HCT116 (cell line): ENCODE data around the gene ARID5B. TPM values are rescaled to one million over a fixed set of nuclear protein-coding genes. Genes with fewer than 3 reads are reported as not detected.

Source experiments
- ATAC-seq: fragments of 200-7000 bp; cut with Tn5 transposase; 2 replicates; pipeline ENCODE4 v1.9.1; 2020; ENCODE audit warnings: mild to moderate bottlenecking, moderate library complexity
- BruUV-seq: library from RNA; stranded (reverse); fragments of 400-500 nt; replicated peaks from 2 replicates; lab custom pipeline; 2021; lab: Mats Ljungman, UMichigan
- CTCF ChIA-PET: fragments of 300-600 bp; sonication (Branson Sonifier 250); formaldehyde crosslinking; loops from one replicate; lab custom pipeline; 2021; ENCODE audit warnings: antibody characterized with exemption; lab: Charles Lee
- POLR2A ChIA-PET: fragments of 300-600, 350-600 bp; sonication (Branson Sonifier 250); formaldehyde crosslinking; loops from one replicate; lab custom pipeline; 2021; ENCODE audit warnings: antibody characterized with exemption; lab: Charles Lee
- RAD21 ChIA-PET, 2 experiments: fragments of 300-600 bp; sonication (Branson Sonifier 250); formaldehyde crosslinking; loops; one replicate each; lab custom pipeline; 2023; ENCODE audit warnings: low total read pairs in 2 of 2; ENCODE audit not compliant: uncharacterized antibody in 2 of 2, unreplicated experiment in 2 of 2, low non-redundant PET in 1 of 2; lab: Charles Lee
- DNase-seq: peaks from one replicate; pipeline ENCODE4 v3.0.0-alpha.2; 2010; ENCODE audit warnings: low read depth, low spot score
- H2AFZ ChIP-seq: fragments of 200-600 bp; shearing (Covaris generic), sonication (generic); 2 replicates; pipeline ENCODE4 v1.6.1; 2017; ENCODE audit warnings: low read depth, mixed run types, mixed read lengths, antibody characterized with exemption, low read length; ENCODE audit not compliant: poor library complexity, severe bottlenecking
- H3K27ac ChIP-seq: 2 replicates; pipeline ENCODE4 v1.5.1; 2012; ENCODE audit warnings: low read depth, low read length
- H3K27me3 ChIP-seq: fragments of 200-600 bp; sonication (generic); 2 replicates; pipeline ENCODE4 v1.6.1; 2016; ENCODE audit warnings: mixed run types, low read length, mixed read lengths; ENCODE audit not compliant: insufficient read depth
- H3K36me3 ChIP-seq, 2 experiments: fragments of 200-500 bp in 1 of 2; fragments of 200-600 bp in 1 of 2; sonication (Bioruptor generic) in 1 of 2; sonication (generic) in 1 of 2; 2 replicates each; pipeline versions ENCODE4 v1.5.1 to v1.6.1; 2014 to 2016; ENCODE audit warnings: low read length in 2 of 2, inconsistent platforms in 1 of 2, mixed read lengths in 1 of 2, mixed run types in 1 of 2; ENCODE audit not compliant: insufficient read depth in 2 of 2, control insufficient read depth in 1 of 2
- H3K4me1 ChIP-seq, 2 experiments: fragments of 200-600 bp in 1 of 2; sonication (generic) in 1 of 2; 2 replicates each; pipeline versions ENCODE4 v1.5.1 to v1.6.1; 2012 to 2017; ENCODE audit warnings: low read length in 2 of 2, inconsistent platforms in 1 of 2, mild to moderate bottlenecking in 1 of 2, mixed read lengths in 1 of 2, mixed run types in 1 of 2, moderate library complexity in 1 of 2; ENCODE audit not compliant: insufficient read depth in 2 of 2, control insufficient read depth in 1 of 2
- H3K4me2 ChIP-seq: fragments of 200-600 bp; sonication (generic); 2 replicates; pipeline ENCODE4 v1.6.1; 2017; ENCODE audit warnings: mixed run types, low read length, mixed read lengths
- H3K4me3 ChIP-seq, 2 experiments: fragments of 200-600 bp in 1 of 2; sonication (generic) in 1 of 2; replicated peaks in 1 of 2; 2 replicates each; pipeline ENCODE4 v1.5.1; 2011 to 2016; ENCODE audit warnings: low read length in 2 of 2, control low read depth in 1 of 2, low read depth in 1 of 2, mild to moderate bottlenecking in 1 of 2, mixed read lengths in 1 of 2, mixed run types in 1 of 2
- H3K79me2 ChIP-seq: fragments of 200-600 bp; sonication (generic); 2 replicates; pipeline ENCODE4 v1.6.1; 2017; ENCODE audit warnings: mild to moderate bottlenecking, mixed run types, low read length, moderate library complexity, mixed read lengths; ENCODE audit not compliant: insufficient read depth
- H3K9ac ChIP-seq: fragments of 200-600 bp; sonication (generic); 2 replicates; pipeline ENCODE4 v1.6.1; 2016; ENCODE audit warnings: low read length, mixed read lengths
- H3K9me2 ChIP-seq: fragments of 200-600 bp; sonication (generic), shearing (Covaris generic); 2 replicates; pipeline ENCODE4 v1.6.1; 2017; ENCODE audit warnings: mixed run types, mild to moderate bottlenecking, moderate library complexity; ENCODE audit not compliant: insufficient read depth
- H3K9me3 ChIP-seq, 2 experiments: fragments of 200-500 bp in 1 of 2; fragments of 200-600 bp in 1 of 2; sonication (Bioruptor generic) in 1 of 2; sonication (generic) in 1 of 2; 2 replicates each; pipeline ENCODE4 v1.6.1; 2014 to 2017; ENCODE audit warnings: low read length in 2 of 2, mixed read lengths in 2 of 2, inconsistent platforms in 1 of 2, low read depth in 1 of 2, mild to moderate bottlenecking in 1 of 2, mixed run types in 1 of 2, moderate library complexity in 1 of 2; ENCODE audit not compliant: control insufficient read depth in 1 of 2, insufficient read depth in 1 of 2
- H4K20me1 ChIP-seq: fragments of 200-600 bp; sonication (generic), shearing (Covaris generic); 2 replicates; pipeline ENCODE4 v1.6.1; 2017; ENCODE audit warnings: mixed run types, mild to moderate bottlenecking, moderate library complexity; ENCODE audit not compliant: insufficient read depth
- ATF3 ChIP-seq: IDR thresholded peaks from 2 replicates; pipeline ENCODE4 v1.6.1; 2012
- CBX3 ChIP-seq: IDR thresholded peaks from 2 replicates; pipeline ENCODE4 v1.6.1; 2012; ENCODE audit warnings: low read depth
- CEBPB ChIP-seq: IDR thresholded peaks from 2 replicates; pipeline ENCODE4 v1.6.1; 2012; ENCODE audit warnings: low read depth
- EZH2 ChIP-seq: fragments of 200-600 bp; sonication (generic); IDR thresholded peaks from 2 replicates; pipeline ENCODE4 v1.6.1; 2017; ENCODE audit warnings: antibody characterized with exemption, mixed run types
- EZH2phosphoT487 ChIP-seq: fragments of 200-600 bp; IDR thresholded peaks from 2 replicates; pipeline ENCODE4 v1.6.1; 2018; ENCODE audit warnings: antibody characterized with exemption, borderline replicate concordance
- FOSL1 ChIP-seq: IDR thresholded peaks from 2 replicates; pipeline ENCODE4 v1.6.1; 2012; ENCODE audit warnings: low read depth
- POLR2A ChIP-seq: IDR thresholded peaks from 2 replicates; pipeline ENCODE4 v1.7.0; 2011; ENCODE audit warnings: borderline replicate concordance; ENCODE audit not compliant: insufficient read depth, insufficient read length; ENCODE audit errors: extremely low read depth
- RAD21 ChIP-seq: IDR thresholded peaks from 2 replicates; pipeline ENCODE4 v1.6.1; 2012; ENCODE audit warnings: low read depth, mild to moderate bottlenecking
- YY1 ChIP-seq: IDR thresholded peaks from 2 replicates; pipeline ENCODE4 v1.6.1; 2011; ENCODE audit warnings: low read length, low read depth, moderate library complexity, mild to moderate bottlenecking; ENCODE audit not compliant: insufficient replicate concordance; ENCODE audit errors: extremely low read depth
- intact Hi-C: fragments of 100-400 bp; cut with micrococcal nuclease; formaldehyde crosslinking; loops from 2 replicates; pipeline ENCODE4 v1.10.0; 2022
- total RNA-seq: library from RNA; stranded (reverse); gene quantifications from one replicate; pipeline ENCODE4 v1.2.1, GENCODE V29; 2021; ENCODE audit not compliant: unreplicated experiment

The ARID5B gene
- total RNA-seq, 1 experiment from 2014 or later = 4.7 TPM

- Histone ChIP-seq H3K27me3 (no peaks in the 10 kb centered on the region), H3K9me3 (no peaks in the 10 kb centered on the region), H3K4me3 (no peak overlapping the region), H4K20me1 (no peaks in the 10 kb centered on the region), H3K4me2 (no peak overlapping the region), H3K79me2 (no peaks in the 10 kb centered on the region)
- DNase-seq (no peak), ATAC-seq (no peak)
- intact Hi-C loops = no loop called here
- BruUV-seq = no TSS peak
- RAD21 ChIA-PET = no interaction called here
- TF ChIP-seq EZH2phosphoT487 = no peak
- no peak for TF ChIP-seq CEBPB
- TF ChIP-seq FOSL1 = no peak
- no peak for TF ChIP-seq RAD21
- no peak for TF ChIP-seq CBX3
- no peak for TF ChIP-seq YY1
- TF ChIP-seq EZH2 = no peak
- TF ChIP-seq, all 23 proteins: peak for 0
- H3K36me3 ChIP-seq = peaks cover 0 to 4% of the 10 kb centered on the region in 2 experiments; a peak in 2 of 4 replicates
- ChIA-PET CTCF (no interaction called here), POLR2A (no interaction called here)
- no peak overlapping the region for H2AFZ ChIP-seq
- no peak overlapping the region for H3K27ac ChIP-seq
- no peak overlapping the region for H3K9ac ChIP-seq
- no peaks in the 10 kb centered on the region for H3K4me1 ChIP-seq
- H3K9me2 ChIP-seq = no peaks in the 10 kb centered on the region
These were observed 155.2 kb downstream of the ARID5B start for GRCh38 chr10:62056698-62057097.

GRCh38 chr10:62057359-62057758 is 155.9 kb downstream of the ARID5B start:
- Histone ChIP-seq H3K27me3 (no peaks in the 10 kb centered on the region), H3K9me3 (no peaks in the 10 kb centered on the region), H3K27ac (no peak overlapping the region), H3K4me3 (no peak overlapping the region), H3K4me2 (no peak overlapping the region), H3K79me2 (no peaks in the 10 kb centered on the region), H3K36me3 (peaks cover 0 to 4% of the 10 kb centered on the region in 2 experiments; a peak in 2 of 4 replicates), H2AFZ (no peak overlapping the region), H4K20me1 (no peaks in the 10 kb centered on the region), H3K9ac (no peak overlapping the region), H3K4me1 (no peaks in the 10 kb centered on the region), H3K9me2 (no peaks in the 10 kb centered on the region)
- RAD21 ChIA-PET = no interaction called here
- no peak for DNase-seq
- no peak for TF ChIP-seq ATF3
- TF ChIP-seq RAD21 = no peak
- TF ChIP-seq POLR2A = no peak
- intact Hi-C loops = no loop called here
- BruUV-seq = no TSS peak
- no peak for ATAC-seq
- CTCF ChIA-PET = no interaction called here
- POLR2A ChIA-PET = interaction anchor here (0.5 kb wide), 1 partner anchor 155 kb away, joined by 4 read pairs; no protein-coding TSS in a partner anchor
